SK-N-SH (cell line): Measurements from ENCODE around the gene ETF1. TPM values are rescaled to one million over a fixed set of nuclear protein-coding genes. Genes with fewer than 3 reads are reported as not detected.

Experiments
- polyA plus RNA-seq, 3 experiments: library from polyadenylated mRNA; depleted of rRNA; stranded (reverse); fragments of >200 nt; gene quantifications; 2 replicates each; pipeline ENCODE4 v1.2.3, GENCODE V29; 2012
- small RNA-seq, 7 experiments: library from RNA; depleted of rRNA; stranded (forward); fragments of <200 nt; gene quantifications; one replicate each; pipeline ENCODE3, GENCODE V24; 2012

ETF1 gene
- polyA plus RNA-seq, 1 of the 3 experiments (the other 2 are of a cell fraction), result 36.7 TPM

Small RNA genes within 50 kb of the gene (small RNA-seq; reads per million reads assigned to genes)
- gene RF00154 (0 to 16.9 (median 2.6) reads per million in 7 experiments), gene SNORD63 (129 to 2,006 (median 428) reads per million in 7 experiments)

Other genes starting within 250 kb of the ETF1 start
- gene CDC25C, start 211.4 kb downstream of the ETF1 start, polyA plus RNA-seq (2012; rRNA removed), result 4.9 and 5.2 TPM in 2 replicates
- gene FAM53C, start 205.0 kb downstream of the ETF1 start, polyA plus RNA-seq (2012; rRNA removed), result 14.5 and 18.7 TPM in 2 replicates
- 22.4 and 24.5 TPM in 2 replicates for gene KDM3B, start 190.6 kb downstream of the ETF1 start, polyA plus RNA-seq (2012; rRNA removed)
- gene REEP2, start 104.2 kb downstream of the ETF1 start, polyA plus RNA-seq (2012; rRNA removed), result 25.4 and 31.2 TPM in 2 replicates
- 28.4 and 48.0 TPM in 2 replicates for gene EGR1, start 77.8 kb downstream of the ETF1 start, polyA plus RNA-seq (2012; rRNA removed)
- 153 and 196 TPM in 2 replicates for gene HSPA9, start 32.2 kb upstream of the ETF1 start, polyA plus RNA-seq (2012; rRNA removed)
- 118 and 130 TPM in 2 replicates for gene CTNNA1, start 210.2 kb upstream of the ETF1 start, polyA plus RNA-seq (2012; rRNA removed)